HFF-Myc (cell line): ENCODE results near the gene DFFB.

Experiments used
- DNase-seq: peaks from one replicate; pipeline ENCODE4 v3.0.0-alpha.2; 2011; ENCODE audit warnings: low read depth; ENCODE audit errors: extremely low read depth
- H3K4me3 ChIP-seq: replicated peaks from 2 replicates; pipeline ENCODE4 v1.5.1; 2011; ENCODE audit warnings: low read depth, mild to moderate bottlenecking, control low read depth, low read length
- CTCF ChIP-seq: IDR thresholded peaks from 2 replicates; pipeline ENCODE4 v1.5.1; 2012; ENCODE audit warnings: mild to moderate bottlenecking, low read depth, low read length, control low read depth; ENCODE audit errors: missing control alignments

DFFB gene

GRCh38 chr1:3907031-3907534, 49.8 kb downstream of the DFFB start:
- DNase-seq: no peak
- TF ChIP-seq CTCF: no peak

GRCh38 chr1:3907621-3908165, 50.4 kb downstream of the DFFB start:
- TF ChIP-seq CTCF: no peak
- no peak for DNase-seq
- no peak overlapping the region for H3K4me3 ChIP-seq

More at GRCh38 chr1:3907031-3907534, 49.8 kb downstream of the DFFB start:
- no peak overlapping the region for H3K4me3 ChIP-seq

- no peak for DNase-seq
These were observed 51.7 kb downstream of the DFFB start for GRCh38 chr1:3908886-3909517.

DNA sequence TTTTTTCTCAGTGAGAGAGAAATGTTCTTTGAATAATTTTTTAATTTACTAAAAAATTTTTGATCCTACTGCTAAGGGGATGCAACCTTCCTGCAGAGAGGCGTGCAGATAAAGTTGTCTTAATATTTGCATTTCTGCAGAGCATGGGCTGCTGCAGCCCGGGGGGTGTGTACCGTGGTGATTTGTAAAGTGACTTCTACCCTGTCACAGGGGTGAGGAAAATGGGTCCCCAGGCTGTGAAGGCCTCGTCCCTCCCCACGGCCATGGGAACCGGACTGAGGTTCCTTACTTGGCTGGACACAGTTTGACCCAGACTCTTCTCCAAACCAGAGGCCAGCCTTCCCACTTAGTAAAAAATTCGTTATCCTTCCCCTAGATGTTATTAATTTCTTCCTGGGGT, 52.3 kb downstream of the DFFB start:
- DNase-seq: no peak
- H3K4me3 ChIP-seq: no peak overlapping the region
- TF ChIP-seq CTCF: no peak

More at GRCh38 chr1:3908886-3909517, 51.7 kb downstream of the DFFB start:
- no peak overlapping the region for H3K4me3 ChIP-seq
- TF ChIP-seq CTCF: no peak

- no peak for DNase-seq
- no peak for TF ChIP-seq CTCF
- H3K4me3 ChIP-seq: no peak overlapping the region
These were observed 52.9 kb downstream of the DFFB start for GRCh38 chr1:3910049-3910731.

- TF ChIP-seq CTCF: peak; percentile 70
- no peak for DNase-seq
- no peak overlapping the region for H3K4me3 ChIP-seq
These were observed 53.9 kb downstream of the DFFB start for GRCh38 chr1:3910857-3911845.
